CD14-positive monocyte (primary cell): ENCODE measurements around the gene NEK7. TPM values are rescaled to one million over a fixed set of nuclear protein-coding genes. Genes with fewer than 3 reads are reported as not detected.

Source experiments
- DNase-seq, 3 donors: peaks; one replicate each; pipeline ENCODE4 v3.0.0-alpha.2; 2011 to 2022
- H2AFZ ChIP-seq: 2 replicates; pipeline ENCODE4 v1.6.0; 2012; ENCODE audit warnings: mild to moderate bottlenecking, low read depth, low read length, inconsistent platforms; ENCODE audit not compliant: insufficient read depth, poor library complexity, severe bottlenecking
- H3K27ac ChIP-seq, 2 donors: 1 replicate in 1 of 2; 2 replicates in 1 of 2; pipeline ENCODE4 v1.5.1; 2012 to 2013; ENCODE audit warnings: low read length in 2 of 2, control low read depth in 1 of 2, inconsistent platforms in 1 of 2, low read depth in 1 of 2, mild to moderate bottlenecking in 1 of 2
- H3K27me3 ChIP-seq, 2 donors: one replicate each; pipeline versions ENCODE4 v1.6.0 to v1.6.1; 2011 to 2013; ENCODE audit warnings: low read length in 2 of 2; ENCODE audit not compliant: control insufficient read depth in 2 of 2, insufficient read depth in 2 of 2
- H3K36me3 ChIP-seq, 2 donors: replicated peaks in 1 of 2; 1 replicate in 1 of 2; 2 replicates in 1 of 2; pipeline versions ENCODE4 v1.5.1 to v1.6.1; 2012 to 2013; ENCODE audit warnings: low read length in 2 of 2, control low read depth in 1 of 2, inconsistent platforms in 1 of 2, mild to moderate bottlenecking in 1 of 2; ENCODE audit not compliant: insufficient read depth in 2 of 2, control insufficient read depth in 1 of 2
- H3K4me1 ChIP-seq, 2 donors: 1 replicate in 1 of 2; 2 replicates in 1 of 2; pipeline versions ENCODE4 v1.5.1 to v1.6.1; 2012 to 2013; ENCODE audit warnings: low read length in 2 of 2, control low read depth in 1 of 2, inconsistent platforms in 1 of 2, mild to moderate bottlenecking in 1 of 2, moderate library complexity in 1 of 2; ENCODE audit not compliant: insufficient read depth in 2 of 2, control insufficient read depth in 1 of 2
- H3K4me2 ChIP-seq: replicated peaks from 2 replicates; pipeline ENCODE3; 2012; ENCODE audit warnings: low read length, moderate library complexity, mild to moderate bottlenecking; ENCODE audit not compliant: poor library complexity, severe bottlenecking; ENCODE audit errors: extremely low read depth
- H3K4me3 ChIP-seq, 3 experiments: fragments of 200-600 bp in 1 of 3; sonication (generic) in 1 of 3; replicated peaks in 1 of 3; 1 replicate in 2 of 3; 2 replicates in 1 of 3; pipeline ENCODE4 v1.5.1; 2011 to 2013; ENCODE audit warnings: low read length in 3 of 3, mild to moderate bottlenecking in 3 of 3, control low read depth in 2 of 3, low read depth in 2 of 3, inconsistent platforms in 1 of 3, moderate library complexity in 1 of 3
- H3K79me2 ChIP-seq: 2 replicates; pipeline ENCODE4 v1.6.0; 2012; ENCODE audit warnings: mild to moderate bottlenecking, control low read depth, inconsistent platforms, low read length, moderate library complexity; ENCODE audit not compliant: insufficient read depth
- H3K9ac ChIP-seq: 2 replicates; pipeline ENCODE4 v1.6.0; 2017; ENCODE audit warnings: low read length, mild to moderate bottlenecking; ENCODE audit not compliant: insufficient read depth, poor library complexity, severe bottlenecking
- H3K9me3 ChIP-seq, 2 donors: replicated peaks in 1 of 2; 1 replicate in 1 of 2; 2 replicates in 1 of 2; pipeline versions ENCODE4 v1.5.1 to v1.6.1; 2012 to 2013; ENCODE audit warnings: low read length in 2 of 2, control low read depth in 1 of 2; ENCODE audit not compliant: control insufficient read depth in 1 of 2, insufficient read depth in 1 of 2
- H4K20me1 ChIP-seq: 2 replicates; pipeline ENCODE4 v1.6.0; 2012; ENCODE audit warnings: mild to moderate bottlenecking, low read length, control low read depth, moderate library complexity; ENCODE audit not compliant: insufficient read depth
- H3K27ac Mint-ChIP-seq, 7 donors: one replicate each; pipeline ENCODE4 v1.8.0; 2020; ENCODE audit warnings: mild to moderate bottlenecking in 7 of 7, mixed read lengths in 7 of 7, moderate library complexity in 6 of 7, inconsistent platforms in 2 of 7
- H3K27me3 Mint-ChIP-seq, 3 donors: one replicate each; pipeline ENCODE4 v1.8.0; 2021 to 2022; ENCODE audit warnings: low read depth in 3 of 3, mild to moderate bottlenecking in 3 of 3, mixed read lengths in 3 of 3, moderate library complexity in 3 of 3, inconsistent platforms in 1 of 3
- H3K36me3 Mint-ChIP-seq, 2 donors: one replicate each; pipeline ENCODE4 v1.8.0; 2020; ENCODE audit warnings: mixed read lengths in 2 of 2, inconsistent platforms in 1 of 2, mild to moderate bottlenecking in 1 of 2
- H3K4me1 Mint-ChIP-seq: one replicate; pipeline ENCODE4 v1.8.0; 2020; ENCODE audit warnings: mild to moderate bottlenecking, mixed read lengths
- H3K4me3 Mint-ChIP-seq, 2 donors: one replicate each; pipeline ENCODE4 v1.8.0; 2020; ENCODE audit warnings: mild to moderate bottlenecking in 2 of 2, mixed read lengths in 2 of 2, moderate library complexity in 1 of 2
- H3K9me3 Mint-ChIP-seq, 7 donors: one replicate each; pipeline ENCODE4 v1.8.0; 2020 to 2022; ENCODE audit warnings: mixed read lengths in 7 of 7, mild to moderate bottlenecking in 6 of 7, moderate library complexity in 6 of 7, inconsistent platforms in 2 of 7
- CTCF ChIP-seq: fragments of 200-600 bp; IDR thresholded peaks from one replicate; pipeline ENCODE4 v1.8.0; 2022; ENCODE audit warnings: antibody characterized with exemption, mild to moderate bottlenecking
- WGBS: methylation state at CpG from one replicate; pipeline ENCODE4 v1.1.5; 2013; ENCODE audit warnings: missing lambda C conversion rate; ENCODE audit not compliant: insufficient coverage; 5-methylcytosine and 5-hydroxymethylcytosine counted together
- intact Hi-C, 2 donors: fragments of 100-400 bp; cut with micrococcal nuclease; formaldehyde crosslinking; loops; one replicate each; pipeline versions ENCODE4 v1.15.0 to v1.15.1; 2023
- polyA plus RNA-seq, 3 donors: library from polyadenylated mRNA; depleted of rRNA in 1 of 3; unstranded in 2 of 3; stranded (reverse) in 1 of 3; fragments of 300-500 nt in 2 of 3; fragments of >200 nt in 1 of 3; fragmentation: Illumina TruSeq in 2 of 3; gene quantifications; 1 replicate in 2 of 3; 2 replicates in 1 of 3; pipeline ENCODE4 v1.2.3, GENCODE V29; 2012 to 2021

Gene NEK7
- polyA plus RNA-seq, 3 donors, result 16.0 to 50.1 (median 46.5) TPM

- Mint-ChIP-seq H3K4me3 (peak overlapping the region; percentile 2 to 29), H3K4me1 (peaks cover 54% of the 10 kb centered on the region), H3K27ac (peak overlapping the region; percentile 68 to 90 (median 85)), H3K27me3 (no peaks in the 10 kb centered on the region), H3K36me3 (peaks cover 0 to 3% of the 10 kb centered on the region in 2 donors), H3K9me3 (no peaks in the 10 kb centered on the region)
- Histone ChIP-seq H3K4me2 (peak overlapping the region; percentile 49), H3K79me2 (peaks cover 100% of the 10 kb centered on the region), H3K4me3 (peak overlapping the region in 1 of 3 experiments; percentile 36), H3K9ac (no peak overlapping the region), H4K20me1 (peaks cover 88% of the 10 kb centered on the region), H3K9me3 (no peaks in the 10 kb centered on the region), H3K36me3 (no peaks in the 10 kb centered on the region), H3K27ac (peak overlapping the region; percentile 66 to 84), H2AFZ (no peak overlapping the region), H3K4me1 (peaks cover 33 to 45% of the 10 kb centered on the region in 2 donors), H3K27me3 (no peaks in the 10 kb centered on the region)
- intact Hi-C loops, result no loop called here
- TF ChIP-seq CTCF, result no peak
- no CpG with 5 or more reads among the region's 2 CpGs for WGBS
- DNase-seq, result peak; percentile 56 to 69 (median 67)
These were observed 5.4 kb downstream of the NEK7 start for GRCh38 chr1:198162091-198162767.

GRCh38 chr1:198165927-198166647, 9.3 kb downstream of the NEK7 start:
- intact Hi-C loops, result no loop called here
- H4K20me1 ChIP-seq, result peaks cover 100% of the 10 kb centered on the region
- H3K36me3 ChIP-seq, result no peaks in the 10 kb centered on the region
- no peak overlapping the region for H3K9ac ChIP-seq
- H3K79me2 ChIP-seq, result peaks cover 100% of the 10 kb centered on the region
- TF ChIP-seq CTCF, result no peak
- H3K27ac ChIP-seq, result no peak overlapping the region
- peaks cover 21 to 35% of the 10 kb centered on the region in 2 donors for H3K4me1 ChIP-seq
- H3K9me3 Mint-ChIP-seq, result no peaks in the 10 kb centered on the region
- H2AFZ ChIP-seq, result no peak overlapping the region
- no peak overlapping the region for H3K4me3 ChIP-seq
- no peak for DNase-seq
- WGBS, result 88% methylated on average over 1 of the region's 5 CpGs
- H3K9me3 ChIP-seq, result no peaks in the 10 kb centered on the region
- no peaks in the 10 kb centered on the region for H3K27me3 Mint-ChIP-seq
- peak overlapping the region in 2 of 7 donors; percentile 10 to 38 for H3K27ac Mint-ChIP-seq
- peaks cover 61% of the 10 kb centered on the region for H3K4me1 Mint-ChIP-seq
- no peak overlapping the region for H3K4me2 ChIP-seq
- H3K36me3 Mint-ChIP-seq, result peaks cover 0 to 3% of the 10 kb centered on the region in 2 donors
- no peaks in the 10 kb centered on the region for H3K27me3 ChIP-seq
- no peak overlapping the region for H3K4me3 Mint-ChIP-seq
